CD4-positive, alpha-beta T cell treated with Interferon alpha-2 for 1 hour (primary cell): Measurements from ENCODE around the gene PTBP1.

ENCODE experiments used
- DNase-seq, 2 donors: peaks; one replicate each; pipeline ENCODE4 v3.0.0-alpha.2; 2020 to 2022

The PTBP1 gene

GRCh38 chr19:772730-773436, 24.4 kb upstream of the PTBP1 start:
- no peak for DNase-seq

GRCh38 chr19:776549-776948, 20.7 kb upstream of the PTBP1 start:
- DNase-seq = no peak

- no peak for DNase-seq
Observed at GRCh38 chr19:778910-779653, 18.2 kb upstream of the PTBP1 start.

GRCh38 chr19:780935-781334, 16.3 kb upstream of the PTBP1 start:
- DNase-seq = no peak

GRCh38 chr19:781800-782184, 15.5 kb upstream of the PTBP1 start:
- no peak for DNase-seq

GRCh38 chr19:782185-782877, 14.9 kb upstream of the PTBP1 start:
- no peak for DNase-seq

- DNase-seq = no peak
Observed at GRCh38 chr19:782878-783668, 14.2 kb upstream of the PTBP1 start.

GRCh38 chr19:784541-784940, 12.7 kb upstream of the PTBP1 start:
- DNase-seq = no peak

- no peak for DNase-seq
Observed at GRCh38 chr19:787536-787935, 9.7 kb upstream of the PTBP1 start.

GRCh38 chr19:788686-788982, 8.6 kb upstream of the PTBP1 start:
- no peak for DNase-seq

GRCh38 chr19:788983-789700, 8.1 kb upstream of the PTBP1 start:
- no peak for DNase-seq

GRCh38 chr19:789701-790060, 7.6 kb upstream of the PTBP1 start:
- no peak for DNase-seq

- no peak for DNase-seq
Observed at GRCh38 chr19:791007-791566, 6.2 kb upstream of the PTBP1 start.

GRCh38 chr19:791567-792305, 5.5 kb upstream of the PTBP1 start:
- DNase-seq = no peak

- DNase-seq = no peak
Observed at GRCh38 chr19:792306-792885, 4.9 kb upstream of the PTBP1 start.

- no peak for DNase-seq
Observed at GRCh38 chr19:793806-794205, 3.4 kb upstream of the PTBP1 start.

GRCh38 chr19:795073-795611, 2.1 kb upstream of the PTBP1 start:
- DNase-seq = no peak

GRCh38 chr19:795691-796581, 1.3 kb upstream of the PTBP1 start:
- DNase-seq = no peak

GRCh38 chr19:797528-798414, 519 bp downstream of the PTBP1 start:
- peak; percentile 88 to 93 for DNase-seq
